AG04450 (cell line): ENCODE data around the gene FMNL2. TPM values are rescaled to one million over a fixed set of nuclear protein-coding genes. Genes with fewer than 3 reads are reported as not detected.

ENCODE experiments used
- CTCF ChIA-PET: fragments of 300-600, 350-600 bp; formaldehyde crosslinking; extraction: SDS; loops from one replicate; lab custom pipeline; 2022; ENCODE audit warnings: antibody characterized with exemption, inconsistent platforms; lab: Charles Lee
- POLR2A ChIA-PET: fragments of 350-600 bp; formaldehyde crosslinking; extraction: SDS; loops from one replicate; lab custom pipeline; 2021; ENCODE audit warnings: antibody characterized with exemption, inconsistent platforms; lab: Yijun Ruan, JAX
- DNase-seq: peaks from one replicate; pipeline ENCODE4 v3.0.0-alpha.2; 2011; ENCODE audit warnings: low read depth, low spot score
- H3K27ac ChIP-seq: one replicate; pipeline ENCODE4 v1.5.1; 2012; ENCODE audit warnings: low read depth, low read length, control low read depth
- H3K27me3 ChIP-seq: one replicate; pipeline ENCODE4 v1.6.0; 2012; ENCODE audit warnings: low read length; ENCODE audit not compliant: control insufficient read depth, insufficient read depth
- H3K4me3 ChIP-seq: 2 replicates; pipeline ENCODE4 v1.5.1; 2011; ENCODE audit warnings: mild to moderate bottlenecking, low read depth, low read length, control low read depth
- H3K9me3 ChIP-seq: 2 replicates; pipeline ENCODE4 v1.5.1; 2012; ENCODE audit warnings: low read length; ENCODE audit not compliant: control insufficient read depth, insufficient read depth
- polyA plus RNA-seq: library from polyadenylated mRNA; depleted of rRNA; stranded (reverse); fragments of >200 nt; gene quantifications from 2 replicates; pipeline ENCODE4 v1.2.3, GENCODE V29; 2011
- TF ChIP-seq, protein P1 (sequence below): IDR thresholded peaks from 2 replicates; pipeline ENCODE4 v1.5.1; 2011; ENCODE audit warnings: low read depth, low read length, control low read depth, inconsistent platforms

Gene FMNL2
- polyA plus RNA-seq, 1 experiment, result 22.0 TPM

GRCh38 chr2:152603166-152603565 lies 268.2 kb downstream of the FMNL2 start:
- H3K27me3 ChIP-seq, result no peaks in the 10 kb centered on the region
- H3K9me3 ChIP-seq, result no peaks in the 10 kb centered on the region
- DNase-seq, result no peak
- no peak overlapping the region for H3K4me3 ChIP-seq
- POLR2A ChIA-PET, result no interaction called here
- TF ChIP-seq, protein P1, sequence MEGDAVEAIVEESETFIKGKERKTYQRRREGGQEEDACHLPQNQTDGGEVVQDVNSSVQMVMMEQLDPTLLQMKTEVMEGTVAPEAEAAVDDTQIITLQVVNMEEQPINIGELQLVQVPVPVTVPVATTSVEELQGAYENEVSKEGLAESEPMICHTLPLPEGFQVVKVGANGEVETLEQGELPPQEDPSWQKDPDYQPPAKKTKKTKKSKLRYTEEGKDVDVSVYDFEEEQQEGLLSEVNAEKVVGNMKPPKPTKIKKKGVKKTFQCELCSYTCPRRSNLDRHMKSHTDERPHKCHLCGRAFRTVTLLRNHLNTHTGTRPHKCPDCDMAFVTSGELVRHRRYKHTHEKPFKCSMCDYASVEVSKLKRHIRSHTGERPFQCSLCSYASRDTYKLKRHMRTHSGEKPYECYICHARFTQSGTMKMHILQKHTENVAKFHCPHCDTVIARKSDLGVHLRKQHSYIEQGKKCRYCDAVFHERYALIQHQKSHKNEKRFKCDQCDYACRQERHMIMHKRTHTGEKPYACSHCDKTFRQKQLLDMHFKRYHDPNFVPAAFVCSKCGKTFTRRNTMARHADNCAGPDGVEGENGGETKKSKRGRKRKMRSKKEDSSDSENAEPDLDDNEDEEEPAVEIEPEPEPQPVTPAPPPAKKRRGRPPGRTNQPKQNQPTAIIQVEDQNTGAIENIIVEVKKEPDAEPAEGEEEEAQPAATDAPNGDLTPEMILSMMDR, result no peak
- no peak overlapping the region for H3K27ac ChIP-seq
- CTCF ChIA-PET, result interaction anchor here (0.6 kb wide), 1 partner anchor 427 kb away, joined by 5 read pairs; no protein-coding TSS in a partner anchor

DNA sequence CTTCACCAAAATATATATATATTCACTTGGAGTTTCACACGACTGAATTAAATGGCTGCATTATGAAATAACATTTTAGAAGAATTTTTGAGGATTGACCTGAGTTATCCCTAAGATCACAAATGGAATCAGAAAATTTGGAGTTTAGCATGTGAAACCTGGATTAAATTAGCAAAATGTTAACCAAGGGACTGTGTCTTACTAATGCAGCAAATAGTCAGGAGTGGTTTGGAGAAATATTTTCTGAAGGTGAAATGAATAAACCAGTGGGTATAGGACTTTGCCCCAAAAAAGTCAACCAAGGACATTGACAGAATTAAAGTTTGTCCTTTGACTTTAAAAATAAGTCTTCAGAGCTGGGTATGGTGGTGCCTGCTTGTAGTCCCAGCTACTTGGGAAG lies 271.1 kb downstream of the FMNL2 start:
- no peaks in the 10 kb centered on the region for H3K9me3 ChIP-seq
- POLR2A ChIA-PET, result interaction anchor here (0.6 kb wide), 1 partner anchor 219 kb away, joined by 3 read pairs; no protein-coding TSS in a partner anchor
- no peak for DNase-seq
- TF ChIP-seq, protein P1, result no peak
- CTCF ChIA-PET, result interaction anchor here (0.6 to 1.4 kb wide), 2 partner anchors 21 to 430 kb away, joined by 3 to 5 read pairs; partner anchors contain the start of gene STAM2
- H3K27ac ChIP-seq, result no peak overlapping the region
- no peak overlapping the region for H3K4me3 ChIP-seq
- H3K27me3 ChIP-seq, result no peaks in the 10 kb centered on the region

GRCh38 chr2:152606941-152607340 lies 272.0 kb downstream of the FMNL2 start:
- DNase-seq, result no peak
- Histone ChIP-seq H3K9me3 (no peaks in the 10 kb centered on the region), H3K27me3 (no peaks in the 10 kb centered on the region), H3K27ac (no peak overlapping the region), H3K4me3 (no peak overlapping the region)
- CTCF ChIA-PET, result interaction anchor here (0.6 to 1.4 kb wide), 7 partner anchors 17 to 548 kb away, joined by 3 to 10 read pairs (median 5); partner anchors contain the start of gene STAM2
- POLR2A ChIA-PET, result no interaction called here
- TF ChIP-seq, protein P1, result no peak

GRCh38 chr2:152607793-152608300 lies 272.9 kb downstream of the FMNL2 start:
- POLR2A ChIA-PET, result no interaction called here
- H3K27me3 ChIP-seq, result no peaks in the 10 kb centered on the region
- DNase-seq, result no peak
- TF ChIP-seq, protein P1, result no peak
- H3K4me3 ChIP-seq, result no peak overlapping the region
- CTCF ChIA-PET, result interaction anchor here (0.6 kb wide), 1 partner anchor 27 kb away, joined by 5 read pairs; no protein-coding TSS in a partner anchor
- no peak overlapping the region for H3K27ac ChIP-seq
- H3K9me3 ChIP-seq, result no peaks in the 10 kb centered on the region

DNA sequence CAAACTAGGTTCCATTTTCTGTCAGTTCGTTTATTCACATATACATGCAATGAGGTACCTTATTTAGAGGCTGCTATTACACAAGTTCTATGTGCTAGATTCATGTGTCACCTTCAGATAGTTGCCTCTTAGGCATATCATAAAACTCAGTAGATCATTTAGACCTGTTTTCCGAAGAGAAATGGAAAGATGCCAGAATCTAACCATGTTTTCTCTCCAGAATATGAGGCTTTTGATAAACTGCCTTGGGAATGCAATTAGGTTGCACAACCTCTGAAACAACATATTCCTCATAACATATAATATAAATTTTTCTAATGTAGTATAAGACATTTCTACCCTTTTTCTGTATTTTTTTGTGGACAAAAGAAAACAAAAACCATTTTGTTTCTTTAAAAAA lies 274.2 kb downstream of the FMNL2 start:
- CTCF ChIA-PET, result no interaction called here
- TF ChIP-seq, protein P1, result no peak
- no peaks in the 10 kb centered on the region for H3K27me3 ChIP-seq
- H3K9me3 ChIP-seq, result no peaks in the 10 kb centered on the region
- POLR2A ChIA-PET, result no interaction called here
- DNase-seq, result no peak
- no peak overlapping the region for H3K4me3 ChIP-seq
- no peak overlapping the region for H3K27ac ChIP-seq
